NCI-H146 treated with DMSO at 0.1 percent for 48 hours (cell line): Measurements from ENCODE around the gene MRPL10.
"Not testable (repeated sequence)": the region's sequence is repeated elsewhere in the genome, so short reads cannot be mapped to it uniquely, and the experiment has no call there.

ENCODE experiments used
- DNase-seq: peaks from one replicate; lab custom pipeline; 2025; ENCODE audit not compliant: unreplicated experiment; lab: John Stamatoyannopoulos, UW

The MRPL10 gene

GRCh38 chr17:47800686-47801085, 30.7 kb downstream of the MRPL10 start:
- DNase-seq, result no peak

- no peak for DNase-seq
These were observed 33.5 kb downstream of the MRPL10 start for GRCh38 chr17:47797797-47798196.

GRCh38 chr17:47792979-47793378, 38.4 kb downstream of the MRPL10 start:
- DNase-seq, result no peak

GRCh38 chr17:47792457-47792856, 38.9 kb downstream of the MRPL10 start:
- no peak for DNase-seq

GRCh38 chr17:47791025-47791424, 40.3 kb downstream of the MRPL10 start:
- no peak for DNase-seq

- peak; percentile 48 for DNase-seq
These were observed 41.5 kb downstream of the MRPL10 start for GRCh38 chr17:47789611-47790561.

GRCh38 chr17:47785538-47786123, 45.7 kb downstream of the MRPL10 start:
- DNase-seq, result no peak

- no peak for DNase-seq
These were observed 49.9 kb downstream of the MRPL10 start for GRCh38 chr17:47781397-47781796.

- DNase-seq, result no peak
These were observed 53.1 kb downstream of the MRPL10 start for GRCh38 chr17:47778184-47778635.

GRCh38 chr17:47776330-47777197, 54.8 kb downstream of the MRPL10 start:
- peak; percentile 43 for DNase-seq

- no peak for DNase-seq
These were observed 56.3 kb downstream of the MRPL10 start for GRCh38 chr17:47774987-47775580.

GRCh38 chr17:47774331-47774730, 57.0 kb downstream of the MRPL10 start:
- DNase-seq, result no peak

GRCh38 chr17:47773649-47774048, 57.7 kb downstream of the MRPL10 start:
- not testable (repeated sequence) for DNase-seq
